Large intestine (tissue), 3 donors: ENCODE data around the gene CD80. TPM values are rescaled to one million over a fixed set of nuclear protein-coding genes. Genes with fewer than 3 reads are reported as not detected.
"Not testable (repeated sequence)": the region's sequence is repeated elsewhere in the genome, so short reads cannot be mapped to it uniquely, and the experiment has no call there.

Experiments used
- DNase-seq, 2 donors: peaks; one replicate each; pipeline versions ENCODE4 v3.0.0 to v3.0.0-alpha.2; 2013
- H3K27ac ChIP-seq: one replicate; pipeline ENCODE4 v1.5.1; 2013; ENCODE audit warnings: low read length
- H3K27me3 ChIP-seq: 2 replicates; pipeline ENCODE4 v1.6.1; 2013; ENCODE audit warnings: low read length; ENCODE audit not compliant: control insufficient read depth, insufficient read depth
- H3K36me3 ChIP-seq: 2 replicates; pipeline ENCODE4 v1.6.1; 2013; ENCODE audit warnings: low read length; ENCODE audit not compliant: control insufficient read depth, insufficient read depth
- H3K4me1 ChIP-seq: one replicate; pipeline ENCODE4 v1.6.1; 2013; ENCODE audit warnings: low read length; ENCODE audit not compliant: control insufficient read depth, insufficient read depth
- H3K4me3 ChIP-seq: one replicate; pipeline ENCODE4 v1.5.1; 2013; ENCODE audit warnings: low read length
- H3K9me3 ChIP-seq: one replicate; pipeline ENCODE4 v1.6.1; 2013; ENCODE audit warnings: mild to moderate bottlenecking, low read depth, low read length, moderate library complexity; ENCODE audit not compliant: control insufficient read depth
- WGBS: methylation state at CpG from one replicate; pipeline ENCODE4 v1.1.5; 2013; ENCODE audit warnings: low lambda C conversion rate; ENCODE audit not compliant: insufficient coverage; 5-methylcytosine and 5-hydroxymethylcytosine counted together
- polyA plus RNA-seq: library from polyadenylated mRNA; unstranded; fragments of 120-200 nt; gene quantifications from one replicate; pipeline ENCODE4 v1.2.1, GENCODE V29; 2013

The CD80 gene
- polyA plus RNA-seq, 1 donor = 0.45 TPM

DNA sequence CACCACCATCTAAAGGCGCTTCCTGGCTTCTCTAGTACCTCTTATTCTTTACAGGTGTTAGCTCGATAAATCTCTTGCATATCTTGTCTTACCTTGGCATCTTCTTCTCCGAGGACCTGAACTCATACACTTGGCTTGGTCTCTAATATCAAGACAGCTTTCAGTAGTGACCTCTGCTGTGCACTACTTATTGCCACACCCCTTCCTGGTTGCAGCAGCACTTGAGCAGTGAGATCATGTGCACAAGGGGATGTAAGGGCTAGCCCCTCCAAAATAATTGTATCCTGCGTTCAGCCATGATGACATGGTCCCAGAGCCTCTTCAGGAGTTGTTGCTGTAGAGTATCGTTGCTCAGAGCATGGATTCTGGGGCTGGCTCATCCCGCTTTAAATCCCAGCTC lies 37.0 kb upstream of the CD80 start:
- 100% methylated on average over 1 of the region's 6 CpGs for WGBS
- H3K36me3 ChIP-seq = no peaks in the 10 kb centered on the region
- no peak overlapping the region for H3K27ac ChIP-seq
- no peak overlapping the region for H3K4me3 ChIP-seq
- no peaks in the 10 kb centered on the region for H3K9me3 ChIP-seq
- no peaks in the 10 kb centered on the region for H3K27me3 ChIP-seq
- H3K4me1 ChIP-seq = peaks cover 8% of the 10 kb centered on the region
- peak in 1 of 2 donors; percentile 26 for DNase-seq

DNA sequence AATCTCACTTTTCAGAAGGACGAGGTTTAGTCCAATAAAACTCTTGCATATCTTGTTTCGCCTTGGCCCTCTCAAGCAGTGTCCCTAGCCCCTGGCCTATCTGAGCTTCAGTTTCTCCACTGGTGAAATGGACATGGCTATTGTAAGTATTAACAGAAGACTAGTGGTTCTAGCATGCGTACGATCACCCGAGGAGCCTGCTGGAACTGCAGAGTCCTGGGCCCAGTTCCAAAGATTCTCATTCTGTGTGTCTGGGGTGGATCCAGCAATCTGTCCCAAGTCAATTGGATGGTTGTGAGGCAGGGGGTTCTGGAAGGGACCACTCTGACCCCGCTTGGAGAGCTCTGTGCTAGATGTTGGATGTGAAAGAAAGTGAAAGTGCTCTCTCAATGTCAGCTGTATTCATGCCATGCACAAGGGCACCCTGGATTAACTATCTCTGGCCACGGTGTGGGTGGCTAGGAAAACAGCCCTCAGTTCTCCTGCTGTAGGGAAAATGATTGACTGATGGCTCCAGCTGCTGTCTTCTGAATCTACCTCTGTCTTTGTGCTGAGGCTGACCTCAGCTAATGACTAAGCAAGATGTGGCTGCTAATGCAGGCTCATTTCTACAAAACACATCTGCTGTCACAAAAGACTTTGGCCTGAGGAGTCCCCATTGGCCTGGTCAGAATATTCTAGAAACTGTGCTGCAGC lies 36.4 kb upstream of the CD80 start:
- no peak for DNase-seq
- Histone ChIP-seq H3K27me3 (no peaks in the 10 kb centered on the region), H3K4me3 (no peak overlapping the region), H3K27ac (no peak overlapping the region), H3K4me1 (peaks cover 8% of the 10 kb centered on the region), H3K9me3 (no peaks in the 10 kb centered on the region), H3K36me3 (no peaks in the 10 kb centered on the region)
- WGBS = no CpG with 5 or more reads among the region's 7 CpGs

DNA sequence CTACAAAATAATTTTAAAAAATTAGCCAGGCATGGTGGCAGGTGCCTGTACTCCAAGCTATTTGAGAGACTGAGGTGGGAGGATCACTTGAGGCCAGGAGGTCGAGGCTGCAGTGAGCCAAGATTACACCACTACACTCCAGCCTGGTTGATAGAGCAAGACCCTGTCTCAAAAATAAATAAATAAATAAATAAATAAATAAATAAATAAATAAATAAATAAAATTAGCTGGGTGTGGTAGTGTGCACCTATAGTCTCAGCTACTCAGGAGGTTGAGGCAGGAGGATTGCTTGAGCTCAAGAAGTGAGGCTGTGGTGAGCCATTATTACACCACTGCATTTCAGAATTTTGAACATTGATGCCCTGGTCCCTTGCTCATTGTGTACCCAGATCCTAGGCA lies 35.5 kb upstream of the CD80 start:
- not testable (repeated sequence) for H3K4me1 ChIP-seq
- WGBS = no CpG with 5 or more reads among the region's 1 CpG

DNA sequence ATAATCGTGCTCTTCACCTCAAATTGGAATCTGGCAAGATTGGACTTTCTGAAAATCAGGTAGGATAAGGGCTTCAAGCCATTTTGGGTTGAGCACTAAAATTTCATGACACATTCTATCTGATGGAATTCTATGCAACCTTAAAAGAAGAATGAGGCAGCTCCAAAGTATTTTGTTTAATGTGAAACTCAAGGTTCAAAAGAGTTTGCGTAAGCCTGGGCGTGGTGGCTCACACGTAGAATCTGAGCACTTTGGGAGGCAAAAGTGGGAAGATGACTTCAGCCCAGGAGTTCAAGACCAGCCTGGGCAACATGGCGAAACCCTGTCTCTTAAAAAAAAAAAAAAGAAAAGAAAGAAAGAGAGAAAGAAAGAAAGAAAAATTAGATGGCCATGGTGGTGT lies 34.7 kb upstream of the CD80 start:
- DNase-seq = no peak
- Histone ChIP-seq H3K9me3 (peaks cover 3% of the 10 kb centered on the region), H3K27me3 (no peaks in the 10 kb centered on the region), H3K36me3 (no peaks in the 10 kb centered on the region), H3K27ac (no peak overlapping the region), H3K4me3 (no peak overlapping the region), H3K4me1 (peaks cover 8% of the 10 kb centered on the region)
- 83% methylated on average over 4 of the region's 5 CpGs for WGBS

More for the DNA sequence above, 35.5 kb upstream of the CD80 start:
- not testable (repeated sequence) for H3K9me3 ChIP-seq, H3K27me3 ChIP-seq, H3K27ac ChIP-seq, H3K4me3 ChIP-seq, DNase-seq, H3K36me3 ChIP-seq

DNA sequence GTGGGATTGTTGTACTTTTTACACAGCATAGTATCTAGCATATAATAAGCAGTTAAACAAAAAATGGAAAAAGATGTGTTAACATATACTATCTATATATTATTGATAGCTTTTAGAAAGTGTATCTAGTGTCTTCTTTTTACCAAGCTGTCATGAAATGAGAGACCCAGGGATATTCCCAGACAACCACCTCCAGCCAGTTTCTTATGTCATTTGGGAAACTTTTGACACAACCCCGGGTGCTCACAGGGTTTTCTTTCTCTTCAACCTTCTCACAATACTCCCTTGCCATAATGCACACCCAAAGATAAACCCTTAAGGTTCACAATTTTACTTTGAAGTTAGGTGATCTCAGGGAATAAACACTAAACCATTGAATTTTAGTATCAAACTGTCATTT lies 33.4 kb upstream of the CD80 start:
- WGBS = 92% methylated on average over 1 of the region's 1 CpG
- Histone ChIP-seq H3K4me1 (peaks cover 7% of the 10 kb centered on the region), H3K36me3 (no peaks in the 10 kb centered on the region)

DNA sequence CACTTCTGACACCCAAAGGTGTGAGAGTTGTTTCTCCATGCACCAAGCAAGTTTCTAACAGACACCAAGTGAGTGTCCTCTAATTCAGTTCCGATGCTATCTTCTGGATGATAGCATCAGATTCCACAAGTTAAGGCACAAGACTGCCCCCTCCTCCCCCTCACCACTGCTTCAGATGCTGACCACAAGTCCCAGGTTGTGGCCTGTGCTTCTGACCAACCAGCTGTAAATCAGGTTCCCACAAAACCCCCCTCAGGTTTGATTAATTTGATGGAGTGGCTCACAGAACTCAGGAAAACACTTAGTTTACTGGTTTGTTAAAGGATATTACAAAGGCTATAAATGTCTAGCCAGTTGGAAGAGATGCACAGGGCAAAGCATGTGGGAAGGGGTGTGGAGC lies 31.3 kb upstream of the CD80 start:
- H3K27ac ChIP-seq = no peak overlapping the region
- H3K9me3 ChIP-seq = peaks cover 3% of the 10 kb centered on the region
- H3K4me3 ChIP-seq = no peak overlapping the region
- no peaks in the 10 kb centered on the region for H3K4me1 ChIP-seq
- no CpG with 5 or more reads among the region's 1 CpG for WGBS
- peaks cover 2% of the 10 kb centered on the region for H3K36me3 ChIP-seq
- no peaks in the 10 kb centered on the region for H3K27me3 ChIP-seq
- no peak for DNase-seq

More for the DNA sequence above, 33.4 kb upstream of the CD80 start:
- DNase-seq = no peak
- H3K4me3 ChIP-seq = no peak overlapping the region
- no peak overlapping the region for H3K27ac ChIP-seq
- H3K27me3 ChIP-seq = no peaks in the 10 kb centered on the region
- H3K9me3 ChIP-seq = peaks cover 3% of the 10 kb centered on the region

DNA sequence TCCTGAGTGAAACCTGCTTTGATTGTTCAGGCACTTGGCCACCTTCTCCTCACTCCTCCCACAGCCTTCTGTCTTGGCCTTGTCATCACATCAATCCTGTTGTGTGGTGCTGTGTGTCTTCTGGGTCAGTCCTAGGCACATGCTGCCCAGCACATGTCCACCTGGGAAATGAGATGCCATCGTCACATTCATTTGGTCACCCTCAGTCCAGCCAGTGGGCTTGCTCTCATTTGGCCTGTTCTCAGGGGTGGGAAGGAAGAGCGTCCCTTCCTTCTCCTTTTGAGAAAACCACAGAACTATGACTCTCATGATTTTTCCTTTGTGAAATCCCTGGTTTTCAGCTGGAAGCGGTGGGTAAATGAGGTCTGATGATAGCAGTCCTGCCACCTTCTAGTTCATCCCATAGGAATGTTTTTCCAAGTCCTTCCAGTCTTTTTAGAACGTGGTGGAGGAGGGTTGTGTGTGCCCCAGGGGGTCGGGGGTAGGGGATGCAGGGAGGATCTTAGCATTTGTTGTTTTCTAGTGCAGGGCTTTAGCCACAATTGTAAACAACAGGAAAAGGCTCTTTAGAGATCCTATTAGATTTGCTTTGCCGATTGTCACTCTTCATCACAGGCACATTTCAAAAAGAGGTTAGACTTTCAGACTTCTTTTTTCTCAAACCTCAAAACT lies 29.8 kb upstream of the CD80 start:
- no peaks in the 10 kb centered on the region for H3K4me1 ChIP-seq
- H3K27me3 ChIP-seq = no peaks in the 10 kb centered on the region
- 67% methylated on average over 2 of the region's 6 CpGs for WGBS
- H3K27ac ChIP-seq = no peak overlapping the region
- H3K36me3 ChIP-seq = peaks cover 2% of the 10 kb centered on the region
- no peak overlapping the region for H3K4me3 ChIP-seq
- DNase-seq = no peak
- H3K9me3 ChIP-seq = peaks cover 3% of the 10 kb centered on the region

DNA sequence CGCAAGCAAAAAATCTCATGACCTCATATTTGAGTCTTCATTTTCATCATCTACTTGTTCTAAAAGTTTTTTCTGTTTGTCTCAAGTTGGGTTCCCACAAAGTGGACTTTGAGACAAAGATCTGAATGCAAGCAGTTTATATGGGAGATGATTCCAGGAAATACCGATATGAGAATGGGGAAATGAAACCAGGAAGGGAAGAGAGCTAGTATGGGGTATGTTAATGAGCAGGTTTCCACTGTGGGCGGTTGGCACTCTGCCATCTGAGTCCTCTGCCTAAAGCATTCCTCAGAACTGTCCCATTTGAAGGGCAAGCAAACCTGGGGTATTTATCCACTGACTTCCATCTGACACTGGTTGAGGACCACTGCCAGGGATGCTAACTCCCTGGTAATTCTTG lies 28.7 kb upstream of the CD80 start:
- peaks cover 3% of the 10 kb centered on the region for H3K9me3 ChIP-seq
- no peak overlapping the region for H3K4me3 ChIP-seq
- WGBS = no CpG with 5 or more reads among the region's 3 CpGs
- H3K4me1 ChIP-seq = no peaks in the 10 kb centered on the region
- H3K27ac ChIP-seq = no peak overlapping the region
- DNase-seq = peak; percentile 32 to 39
- no peaks in the 10 kb centered on the region for H3K27me3 ChIP-seq
- peaks cover 2% of the 10 kb centered on the region for H3K36me3 ChIP-seq

DNA sequence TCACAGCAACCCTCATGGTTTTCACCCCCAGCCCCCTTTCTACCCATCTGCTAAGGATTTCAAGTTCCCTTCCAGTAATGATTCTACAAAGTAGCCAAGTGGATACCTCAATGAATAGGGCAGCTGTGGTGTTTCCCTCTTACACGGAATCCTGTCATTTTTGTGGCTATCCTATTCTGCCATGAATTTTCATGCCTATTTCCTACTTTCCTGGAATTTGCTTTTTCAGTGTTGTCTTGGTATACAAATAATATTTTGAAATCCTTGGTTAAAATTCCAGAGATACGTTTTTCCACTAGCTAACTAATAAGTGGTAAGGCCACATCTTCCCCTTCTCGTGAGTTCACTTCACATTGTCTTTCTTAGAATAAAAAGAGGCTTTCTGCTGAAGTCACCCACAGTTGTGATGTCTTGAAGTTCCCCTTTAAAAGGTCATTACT lies 27.3 kb upstream of the CD80 start:
- no peak overlapping the region for H3K27ac ChIP-seq
- H3K9me3 ChIP-seq = peaks cover 3% of the 10 kb centered on the region
- DNase-seq = no peak
- no peaks in the 10 kb centered on the region for H3K4me1 ChIP-seq
- peaks cover 2% of the 10 kb centered on the region for H3K36me3 ChIP-seq
- H3K4me3 ChIP-seq = no peak overlapping the region
- no peaks in the 10 kb centered on the region for H3K27me3 ChIP-seq
- 71% methylated on average over 1 of the region's 3 CpGs for WGBS

DNA sequence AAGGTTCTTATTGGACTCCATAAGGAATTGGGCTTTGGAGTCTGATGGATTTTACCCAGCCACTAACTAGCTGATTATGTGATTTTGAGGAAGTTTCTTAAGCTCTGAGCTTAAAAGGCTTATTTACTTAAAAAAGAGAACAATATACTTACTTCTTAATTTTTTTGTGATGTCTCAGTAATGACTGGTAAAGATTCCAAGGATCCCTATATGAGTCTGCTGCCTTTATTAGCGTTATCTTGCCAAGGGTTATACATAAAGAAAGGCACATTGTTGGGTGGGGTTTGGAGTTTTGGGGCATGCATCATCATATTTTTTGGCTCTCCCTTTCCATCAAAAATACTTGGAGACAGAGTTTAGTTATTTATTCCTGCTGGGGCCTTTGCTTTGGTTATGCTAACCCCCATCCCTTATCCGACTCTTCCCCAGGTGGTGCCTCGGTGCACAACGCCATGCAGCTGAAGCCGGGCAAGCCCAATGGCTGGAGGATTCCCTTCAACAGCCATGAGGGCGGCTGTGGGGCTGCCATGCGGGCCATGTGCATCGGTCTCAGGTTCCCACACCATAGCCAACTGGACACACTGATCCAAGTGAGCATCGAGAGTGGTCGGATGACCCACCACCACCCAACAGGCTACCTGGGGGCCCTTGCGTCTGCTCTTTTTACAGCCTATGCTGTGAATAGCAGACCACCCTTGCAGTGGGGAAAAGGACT lies 26.6 kb upstream of the CD80 start:
- Histone ChIP-seq H3K36me3 (peaks cover 2% of the 10 kb centered on the region), H3K27ac (no peak overlapping the region), H3K9me3 (peaks cover 3% of the 10 kb centered on the region), H3K27me3 (no peaks in the 10 kb centered on the region), H3K4me1 (no peaks in the 10 kb centered on the region), H3K4me3 (no peak overlapping the region)
- DNase-seq = no peak
- no CpG with 5 or more reads among the region's 11 CpGs for WGBS
